Left forelimb (tissue), 1 donor: ENCODE results near the gene ATP5PD.
"Not testable (repeated sequence)": the region's sequence is repeated elsewhere in the genome, so short reads cannot be mapped to it uniquely, and the experiment has no call there.

Experiments
- DNase-seq: peaks from one replicate; pipeline ENCODE4 v3.0.0-alpha.2; 2018; ENCODE audit warnings: low spot score

The ATP5PD gene

GRCh38 chr17:75020331-75021110, 26.2 kb downstream of the ATP5PD start:
- DNase-seq = no peak

- DNase-seq = no peak
Measured at GRCh38 chr17:75019710-75020109, 27.1 kb downstream of the ATP5PD start.

GRCh38 chr17:75019146-75019545, 27.6 kb downstream of the ATP5PD start:
- DNase-seq = no peak

GRCh38 chr17:75013092-75013559, 33.6 kb downstream of the ATP5PD start:
- no peak for DNase-seq

GRCh38 chr17:75012346-75013091, 34.2 kb downstream of the ATP5PD start, which contains the start of gene MRPL58:
MRPL58 (plus strand) TSS chr17:75012670; CDS start chr17:75012687, 17 bp downstream.
- DNase-seq = peak; percentile 93

GRCh38 chr17:75012096-75012345, 34.7 kb downstream of the ATP5PD start:
- DNase-seq = no peak

GRCh38 chr17:75011401-75012095, 35.2 kb downstream of the ATP5PD start:
- DNase-seq = peak; percentile 82

GRCh38 chr17:75010683-75011400, 35.9 kb downstream of the ATP5PD start:
- peak; percentile 76 for DNase-seq

GRCh38 chr17:75009139-75009724, 37.5 kb downstream of the ATP5PD start:
- DNase-seq = no peak

GRCh38 chr17:75008373-75008772, 38.4 kb downstream of the ATP5PD start:
- DNase-seq = no peak

- DNase-seq = no peak
Measured at GRCh38 chr17:75006653-75007052, 40.1 kb downstream of the ATP5PD start.

GRCh38 chr17:75006084-75006483, 40.7 kb downstream of the ATP5PD start:
- DNase-seq = not testable (repeated sequence)

GRCh38 chr17:75005291-75005690, 41.5 kb downstream of the ATP5PD start:
- DNase-seq = no peak

GRCh38 chr17:75004371-75004770, 42.4 kb downstream of the ATP5PD start:
- no peak for DNase-seq

- DNase-seq = no peak
Measured at GRCh38 chr17:75003957-75004355, 42.8 kb downstream of the ATP5PD start.

GRCh38 chr17:75003070-75003956, 43.5 kb downstream of the ATP5PD start:
- no peak for DNase-seq

GRCh38 chr17:75001915-75002843, 44.6 kb downstream of the ATP5PD start:
- no peak for DNase-seq

- DNase-seq = no peak
Measured at GRCh38 chr17:74999523-74999922, 47.2 kb downstream of the ATP5PD start.

- no peak for DNase-seq
Measured at GRCh38 chr17:74998783-74999182, 48.0 kb downstream of the ATP5PD start.

GRCh38 chr17:74995847-74996246, 50.9 kb downstream of the ATP5PD start:
- no peak for DNase-seq
